IMR-90 (cell line): ENCODE results near the gene SNRPB2. TPM values are rescaled to one million over a fixed set of nuclear protein-coding genes. Genes with fewer than 3 reads are reported as not detected.

Source experiments
- ATAC-seq: fragments of 200-7000 bp; cut with Tn5 transposase; 2 replicates; pipeline ENCODE4 v1.9.1; 2020; ENCODE audit warnings: low read depth, mild to moderate bottlenecking, moderate library complexity
- BruUV-seq: library from RNA; stranded (reverse); fragments of 400-500 nt; replicated peaks from 2 replicates; lab custom pipeline; 2021; lab: Mats Ljungman, UMichigan
- CTCF ChIA-PET: fragments of 300-600 bp; formaldehyde crosslinking; extraction: SDS; loops from one replicate; lab custom pipeline; 2021; ENCODE audit warnings: antibody characterized with exemption; lab: Yijun Ruan, JAX
- POLR2A ChIA-PET: fragments of 300-600 bp; sonication (Branson Sonifier 250); formaldehyde crosslinking; loops from one replicate; lab custom pipeline; 2022; ENCODE audit warnings: antibody characterized with exemption; ENCODE audit not compliant: unreplicated experiment; lab: Charles Lee
- DNase-seq: peaks from one replicate; pipeline ENCODE4 v3.0.0; 2013
- H2AFZ ChIP-seq: replicated peaks from 2 replicates; pipeline ENCODE3; 2013; ENCODE audit warnings: low read length, mild to moderate bottlenecking; ENCODE audit not compliant: poor library complexity
- H2AK5ac ChIP-seq: 2 replicates; pipeline ENCODE4 v1.6.1; 2013; ENCODE audit warnings: low read depth, low read length, inconsistent platforms
- H2AK9ac ChIP-seq: replicated peaks from 2 replicates; pipeline ENCODE3; 2013; ENCODE audit warnings: mild to moderate bottlenecking, low read depth, low read length, moderate library complexity; ENCODE audit not compliant: poor library complexity
- H2BK120ac ChIP-seq: 2 replicates; pipeline ENCODE4 v1.6.1; 2013; ENCODE audit warnings: low read depth, low read length, inconsistent platforms
- H2BK15ac ChIP-seq: 3 replicates; pipeline ENCODE4 v1.6.1; 2013; ENCODE audit warnings: low read depth, low read length, inconsistent platforms
- H2BK20ac ChIP-seq: 2 replicates; pipeline ENCODE4 v1.6.1; 2013; ENCODE audit warnings: low read depth, mild to moderate bottlenecking, inconsistent platforms, low read length, moderate library complexity
- H2BK5ac ChIP-seq: 2 replicates; pipeline ENCODE4 v1.6.1; 2013; ENCODE audit warnings: mild to moderate bottlenecking, low read depth, low read length, inconsistent platforms; ENCODE audit not compliant: poor library complexity, severe bottlenecking
- H3K14ac ChIP-seq: replicated peaks from 2 replicates; pipeline ENCODE4 v1.6.1; 2013; ENCODE audit warnings: low read depth, low read length, inconsistent platforms
- H3K18ac ChIP-seq: 2 replicates; pipeline ENCODE4 v1.6.1; 2013; ENCODE audit warnings: low read depth, low read length, control low read depth
- H3K23ac ChIP-seq: 2 replicates; pipeline ENCODE4 v1.6.1; 2013; ENCODE audit warnings: low read depth, low read length, inconsistent platforms
- H3K27ac ChIP-seq: 2 replicates; pipeline ENCODE4 v1.5.1; 2013; ENCODE audit warnings: mild to moderate bottlenecking, control low read depth, low read length; ENCODE audit not compliant: insufficient read depth
- H3K27me3 ChIP-seq: 2 replicates; pipeline ENCODE4 v1.6.1; 2013; ENCODE audit warnings: low read length; ENCODE audit not compliant: control insufficient read depth, insufficient read depth
- H3K36me3 ChIP-seq: 2 replicates; pipeline ENCODE4 v1.6.1; 2013; ENCODE audit warnings: low read length, mixed read lengths; ENCODE audit not compliant: control insufficient read depth, insufficient read depth
- H3K4ac ChIP-seq: 2 replicates; pipeline ENCODE4 v1.6.1; 2013; ENCODE audit warnings: low read depth, low read length, inconsistent platforms
- H3K4me1 ChIP-seq: 2 replicates; pipeline ENCODE4 v1.6.1; 2013; ENCODE audit warnings: low read length, mixed read lengths; ENCODE audit not compliant: control insufficient read depth, insufficient read depth
- H3K4me2 ChIP-seq: 2 replicates; pipeline ENCODE4 v1.6.1; 2013; ENCODE audit warnings: low read depth, mild to moderate bottlenecking, control low read depth, low read length, moderate library complexity
- H3K4me3 ChIP-seq: 2 replicates; pipeline ENCODE4 v1.5.1; 2013; ENCODE audit warnings: low read depth, mild to moderate bottlenecking, control low read depth, low read length, moderate library complexity; ENCODE audit not compliant: insufficient read depth
- H3K56ac ChIP-seq: 2 replicates; pipeline ENCODE4 v1.6.1; 2013; ENCODE audit warnings: low read length, inconsistent platforms; ENCODE audit not compliant: insufficient read depth; ENCODE audit errors: extremely low read depth
- H3K79me1 ChIP-seq, 2 experiments: 2 replicates each; pipeline ENCODE4 v1.6.1; 2013; ENCODE audit warnings: low read length in 2 of 2, inconsistent platforms in 1 of 2, low read depth in 1 of 2
- H3K9ac ChIP-seq: 2 replicates; pipeline ENCODE4 v1.6.1; 2013; ENCODE audit warnings: low read depth, low read length, control low read depth
- H3K9me1 ChIP-seq: 2 replicates; pipeline ENCODE4 v1.6.1; 2013; ENCODE audit warnings: low read length, inconsistent platforms; ENCODE audit not compliant: insufficient read depth
- H3K9me3 ChIP-seq: 2 replicates; pipeline ENCODE4 v1.6.1; 2013; ENCODE audit warnings: low read length; ENCODE audit not compliant: control insufficient read depth, insufficient read depth
- H4K20me1 ChIP-seq: 2 replicates; pipeline ENCODE4 v1.6.1; 2013; ENCODE audit warnings: low read length, inconsistent platforms; ENCODE audit not compliant: insufficient read depth
- H4K5ac ChIP-seq: 2 replicates; pipeline ENCODE4 v1.6.1; 2013; ENCODE audit warnings: mild to moderate bottlenecking, low read depth, low read length, control low read depth
- H4K8ac ChIP-seq, 2 experiments: 2 replicates each; pipeline ENCODE4 v1.6.1; 2013; ENCODE audit warnings: low read depth in 2 of 2, low read length in 2 of 2, control low read depth in 1 of 2, inconsistent platforms in 1 of 2
- H4K91ac ChIP-seq: 2 replicates; pipeline ENCODE4 v1.6.1; 2013; ENCODE audit warnings: low read depth, low read length, inconsistent platforms; ENCODE audit not compliant: insufficient read depth
- BHLHE40 ChIP-seq: fragments of 150-350 bp; IDR thresholded peaks from 2 replicates; pipeline ENCODE4 v1.6.1; 2016; ENCODE audit warnings: mild to moderate bottlenecking, low read depth, low read length
- CEBPB ChIP-seq: IDR thresholded peaks from 2 replicates; pipeline ENCODE4 v1.6.1; 2012; ENCODE audit warnings: low read depth, low read length, improper control_type of control experiment
- CHD1 ChIP-seq: IDR thresholded peaks from 2 replicates; pipeline ENCODE4 v1.6.1; 2012; ENCODE audit warnings: low read depth, low read length, improper control_type of control experiment
- CTCF ChIP-seq: conservative IDR thresholded peaks from 2 replicates; pipeline ENCODE4 v1.5.1; 2012; ENCODE audit warnings: mild to moderate bottlenecking, low read depth, low read length, improper control_type of control experiment
- ELK1 ChIP-seq: fragments of 150-350 bp; IDR thresholded peaks from 2 replicates; pipeline ENCODE4 v1.6.1; 2016; ENCODE audit warnings: low read depth, mild to moderate bottlenecking, low read length, moderate library complexity, borderline replicate concordance
- FOS ChIP-seq: fragments of 150-350 bp; IDR thresholded peaks from 2 replicates; pipeline ENCODE4 v1.6.1; 2016; ENCODE audit warnings: low read depth, low read length
- MAZ ChIP-seq: IDR thresholded peaks from 2 replicates; pipeline ENCODE4 v1.6.1; 2012; ENCODE audit warnings: low read depth, mild to moderate bottlenecking, low read length, improper control_type of control experiment, moderate library complexity, borderline replicate concordance
- MXI1 ChIP-seq: IDR thresholded peaks from 2 replicates; pipeline ENCODE4 v1.6.1; 2012; ENCODE audit warnings: low read depth, mild to moderate bottlenecking, low read length, moderate library complexity, borderline replicate concordance
- NFE2L2 ChIP-seq: fragments of 150-350 bp; IDR thresholded peaks from 2 replicates; pipeline ENCODE4 v1.6.1; 2016; ENCODE audit warnings: low read depth, mild to moderate bottlenecking, low read length
- POLR2A ChIP-seq: IDR thresholded peaks from 2 replicates; pipeline ENCODE4 v1.6.1; 2012; ENCODE audit warnings: mild to moderate bottlenecking, low read depth, low read length
- RCOR1 ChIP-seq: IDR thresholded peaks from 2 replicates; pipeline ENCODE4 v1.6.1; 2012; ENCODE audit warnings: mild to moderate bottlenecking, low read length, improper control_type of control experiment; ENCODE audit not compliant: insufficient replicate concordance
- RFX5 ChIP-seq: IDR thresholded peaks from 2 replicates; pipeline ENCODE4 v1.8.0; 2012; ENCODE audit warnings: low read depth, mild to moderate bottlenecking, low read length, moderate library complexity
- SMC3 ChIP-seq: fragments of 150-350 bp; IDR thresholded peaks from 2 replicates; pipeline ENCODE4 v1.6.1; 2016; ENCODE audit warnings: low read depth, mild to moderate bottlenecking, antibody characterized with exemption, low read length, moderate library complexity
- USF2 ChIP-seq: fragments of 150-350 bp; IDR thresholded peaks from 2 replicates; pipeline ENCODE4 v1.6.1; 2017; ENCODE audit warnings: mild to moderate bottlenecking, antibody characterized with exemption, low read length, low read depth
- dilution Hi-C: fragments of 300-500 bp; cut with HindIII; formaldehyde crosslinking; loops from one replicate; pipeline ENCODE4 v1.14.3; 2018; ENCODE audit warnings: low sequenced_read_pairs; ENCODE audit not compliant: unreplicated experiment
- in situ Hi-C: fragments of 300-500 bp; cut with MboI; formaldehyde crosslinking; loops from 3 replicates; pipeline ENCODE4 v1.14.3; 2019; ENCODE audit warnings: low sequenced_read_pairs, inconsistent platforms, mixed read lengths
- intact Hi-C: fragments of 100-400 bp; cut with micrococcal nuclease; formaldehyde crosslinking; loops from 2 replicates; pipeline ENCODE4 v1.10.0; 2022
- polyA plus RNA-seq, 3 experiments: library from polyadenylated mRNA; depleted of rRNA; stranded (reverse); fragments of >200 nt; gene quantifications; 2 replicates each; pipeline ENCODE4 v1.2.3, GENCODE V29; 2012; ENCODE audit warnings: low replicate concordance in 1 of 3
- total RNA-seq: library from RNA; depleted of rRNA; stranded (reverse); fragments of >200 nt; gene quantifications from 2 replicates; pipeline ENCODE4 v1.2.3, GENCODE V29; 2012

The SNRPB2 gene
- total and polyA plus RNA-seq, 2 of the 4 experiments (the other 2 are of a cell fraction): 27.1 to 65.6 TPM

GRCh38 chr20:16692442-16692841, 37.4 kb upstream of the SNRPB2 start:
- Histone ChIP-seq H2AFZ (no peak overlapping the region), H3K23ac (no peak overlapping the region), H4K5ac (no peak overlapping the region), H3K79me1 (no peaks in the 10 kb centered on the region), H3K56ac (no peak overlapping the region), H3K27ac (no peak overlapping the region), H2BK5ac (no peak overlapping the region), H3K4me3 (no peak overlapping the region), H2BK120ac (no peak overlapping the region), H3K4ac (no peak overlapping the region), H3K9ac (no peak overlapping the region), H3K4me1 (no peaks in the 10 kb centered on the region), H2AK9ac (no peak overlapping the region), H4K8ac (no peak overlapping the region), H3K4me2 (no peak overlapping the region), H3K14ac (no peak overlapping the region), H3K18ac (no peak overlapping the region), H4K20me1 (no peaks in the 10 kb centered on the region), H3K9me1 (no peaks in the 10 kb centered on the region), H3K36me3 (no peaks in the 10 kb centered on the region), H2BK15ac (no peak overlapping the region), H3K9me3 (no peaks in the 10 kb centered on the region), H2AK5ac (no peak overlapping the region), H3K27me3 (no peaks in the 10 kb centered on the region), H2BK20ac (no peak overlapping the region), H4K91ac (no peak overlapping the region)
- BruUV-seq: no TSS peak
- dilution Hi-C loops: no loop called here
- TF ChIP-seq FOS: no peak
- TF ChIP-seq BHLHE40: no peak
- TF ChIP-seq SMC3: no peak
- TF ChIP-seq MAZ: no peak
- TF ChIP-seq ELK1: no peak
- no peak for TF ChIP-seq CHD1
- TF ChIP-seq USF2: no peak
- no peak for TF ChIP-seq MXI1
- no peak for TF ChIP-seq RCOR1
- TF ChIP-seq RFX5: no peak
- TF ChIP-seq NFE2L2: no peak
- TF ChIP-seq CEBPB: no peak
- no peak for TF ChIP-seq CTCF
- no peak for TF ChIP-seq POLR2A
- no peak for ATAC-seq
- in situ Hi-C loops: no loop called here
- no peak for DNase-seq
- POLR2A ChIA-PET: no interaction called here
- CTCF ChIA-PET: interaction anchor here (0.9 kb wide), 1 partner anchor 33 kb away, joined by 3 read pairs; no protein-coding TSS in a partner anchor
- intact Hi-C loops: no loop called here
